K562 (cell line): ENCODE results near the gene ME3. TPM values are rescaled to one million over a fixed set of nuclear protein-coding genes. Genes with fewer than 3 reads are reported as not detected.

Experiments
- ATAC-seq: fragments of 200-7000 bp; cut with Tn5 transposase; 3 replicates; pipeline ENCODE4 v1.9.1; 2020; ENCODE audit warnings: moderate library complexity
- BruUV-seq: library from RNA; stranded (reverse); fragments of 400-500 nt; replicated peaks from 2 replicates; lab custom pipeline; 2021; lab: Mats Ljungman, UMichigan
- CTCF ChIA-PET: fragments of 300-600 bp; formaldehyde crosslinking; extraction: SDS; loops from one replicate; lab custom pipeline; 2021; ENCODE audit warnings: low intra/inter-chr PET ratio; lab: Yijun Ruan, JAX
- POLR2A ChIA-PET: fragments of 300-600, 350-650 bp; sonication (Branson Sonifier 250); formaldehyde crosslinking; extraction: SDS; loops from one replicate; lab custom pipeline; 2021; ENCODE audit warnings: antibody characterized with exemption, inconsistent platforms; lab: Yijun Ruan, JAX
- DNase-seq, 4 experiments: peaks; one replicate each; pipeline versions ENCODE4 v3.0.0 to v3.0.0-alpha.2; 2011 to 2018; ENCODE audit warnings: low spot score in 3 of 4, mixed read lengths in 3 of 4; ENCODE audit errors: extremely low read depth in 1 of 4
- FAIRE-seq: peaks from 2 replicates; lab custom pipeline; 2011; peaks lifted over from hg19 to GRCh38; lab: Jason Lieb, UNC
- H2AFZ ChIP-seq: 2 replicates; pipeline ENCODE4 v1.6.0; 2011; ENCODE audit warnings: low read depth, low read length, control low read depth, inconsistent platforms
- H3K27ac ChIP-seq: fragments of 200-600 bp; 3 replicates; pipeline ENCODE4 v1.8.0; 2011; ENCODE audit warnings: low read depth, mild to moderate bottlenecking, control low read depth, inconsistent platforms, low read length, moderate library complexity, mixed read lengths; ENCODE audit errors: extremely low read depth
- H3K27me3 ChIP-seq, 2 experiments: fragments of 300-600 bp in 1 of 2; 2 replicates in 1 of 2; 3 replicates in 1 of 2; pipeline versions ENCODE4 v1.6.0 to v1.8.0; 2011; ENCODE audit warnings: inconsistent platforms in 2 of 2, low read length in 2 of 2, mild to moderate bottlenecking in 1 of 2, mixed read lengths in 1 of 2, moderate library complexity in 1 of 2; ENCODE audit not compliant: control insufficient read depth in 2 of 2, insufficient read depth in 2 of 2
- H3K36me3 ChIP-seq: fragments of 300-600 bp; 3 replicates; pipeline ENCODE4 v1.8.0; 2011; ENCODE audit warnings: mild to moderate bottlenecking, low read length, inconsistent platforms; ENCODE audit not compliant: control insufficient read depth, insufficient read depth
- H3K4me1 ChIP-seq, 2 experiments: fragments of 200-600 bp in 1 of 2; replicated peaks in 1 of 2; 2 replicates in 1 of 2; 3 replicates in 1 of 2; pipeline versions ENCODE4 v1.5.1 to v1.8.0; 2011; ENCODE audit warnings: inconsistent platforms in 2 of 2, low read length in 2 of 2, mild to moderate bottlenecking in 1 of 2, mixed read lengths in 1 of 2, moderate library complexity in 1 of 2; ENCODE audit not compliant: control insufficient read depth in 2 of 2, insufficient read depth in 2 of 2
- H3K4me2 ChIP-seq: 2 replicates; pipeline ENCODE4 v1.6.1; 2011; ENCODE audit warnings: low read length, control low read depth, inconsistent platforms, mixed read lengths; ENCODE audit not compliant: insufficient read depth
- H3K4me3 ChIP-seq: fragments of 200-600 bp; sonication (generic), shearing (Covaris generic); 2 replicates; pipeline ENCODE4 v1.5.1; 2016; ENCODE audit warnings: control low read depth, inconsistent platforms
- H3K79me2 ChIP-seq: fragments of 200-600 bp; 3 replicates; pipeline ENCODE4 v1.8.0; 2011; ENCODE audit warnings: low read length, inconsistent platforms; ENCODE audit not compliant: control insufficient read depth, insufficient read depth
- H3K9ac ChIP-seq, 2 experiments: 2 replicates each; pipeline versions ENCODE4 v1.6.0 to v1.6.1; 2011; ENCODE audit warnings: low read depth in 2 of 2, low read length in 2 of 2, control low read depth in 1 of 2, inconsistent platforms in 1 of 2, mild to moderate bottlenecking in 1 of 2, mixed read lengths in 1 of 2; ENCODE audit not compliant: insufficient read depth in 1 of 2
- H3K9me1 ChIP-seq: one replicate; pipeline ENCODE4 v1.6.0; 2011; ENCODE audit warnings: inconsistent platforms, mild to moderate bottlenecking, low read length, moderate library complexity; ENCODE audit not compliant: control insufficient read depth, insufficient read depth
- H3K9me3 ChIP-seq: replicated peaks from 2 replicates; pipeline ENCODE4 v1.5.1; 2011; ENCODE audit warnings: low read depth, low read length, inconsistent platforms; ENCODE audit not compliant: control insufficient read depth, insufficient read depth
- H4K20me1 ChIP-seq: replicated peaks from 2 replicates; pipeline ENCODE4 v1.6.1; 2011; ENCODE audit warnings: low read length, inconsistent platforms, mixed read lengths; ENCODE audit not compliant: control insufficient read depth, insufficient read depth
- MCM7 ChIP-seq, 2 experiments: fragments of 450-650 bp; IDR thresholded peaks; 2 replicates each; pipeline ENCODE4 v1.6.1; 2016 to 2018
- SRF ChIP-seq, 2 experiments: fragments of 250-450, 450-650 bp in 1 of 2; sonication (Bioruptor Pico) in 1 of 2; sonication (generic) in 1 of 2; formaldehyde crosslinking; IDR thresholded peaks; 2 replicates each; pipeline versions ENCODE4 v1.5.0 to v1.5.1; 2020 to 2022; ENCODE audit warnings: mild to moderate bottlenecking in 1 of 2, missing genetic modification reagents in 1 of 2
- ZNF717 ChIP-seq: fragments of 250-450 bp; sonication (Bioruptor Pico); IDR thresholded peaks from 2 replicates; pipeline ENCODE4 v1.5.0; 2021
- WGBS: fragments of 100-300 bp; shearing (Covaris generic); methylation state at CpG from one replicate; pipeline ENCODE4 v1.1.6; 2016; ENCODE audit warnings: low coverage, mixed read lengths; ENCODE audit not compliant: insufficient coverage; ENCODE audit errors: missing lambda C conversion rate; 5-methylcytosine and 5-hydroxymethylcytosine counted together
- in situ Hi-C: fragments of 300-500 bp; cut with MboI; formaldehyde crosslinking; loops from 4 replicates; pipeline ENCODE4 v1.15.0; 2018; ENCODE audit warnings: inconsistent platforms, mixed read lengths
- intact Hi-C: fragments of 100-400 bp; cut with micrococcal nuclease; formaldehyde crosslinking; loops from 2 replicates; pipeline ENCODE4 v1.14.2; 2022
- polyA plus RNA-seq, 8 experiments: library from polyadenylated mRNA; depleted of rRNA in 4 of 8; stranded (reverse) in 5 of 8; unstranded in 3 of 8; fragments of >200 nt; fragmentation: Nextera tagmentation in 2 of 8; fragmentation: Illumina TruSeq in 1 of 8; extraction: Ambion mirVana in 2 of 8; extraction: Trizol in 1 of 8; gene quantifications; 2 replicates each; pipeline versions ENCODE4 v1.2.1 to v1.2.3, GENCODE V29; 2011 to 2014; ENCODE audit warnings: inconsistent platforms in 1 of 8, missing spikeins in 1 of 8
- total RNA-seq, 7 experiments: library from RNA; depleted of rRNA in 6 of 7; stranded (reverse); fragments of >200 nt in 6 of 7; fragmentation: Illumina TruSeq in 2 of 7; extraction: Trizol in 2 of 7; gene quantifications; 2 replicates each; pipeline versions ENCODE4 v1.2.1 to v1.2.3, GENCODE V29; 2011 to 2021; ENCODE audit warnings: low replicate concordance in 1 of 7
- TF ChIP-seq, protein P1 (sequence below): fragments of 450-650 bp; formaldehyde crosslinking; IDR thresholded peaks from 2 replicates; pipeline ENCODE4 v1.4.0; 2022; ENCODE audit warnings: mild to moderate bottlenecking, moderate library complexity

Gene ME3
- total and polyA plus RNA-seq, 9 of the 15 experiments (the other 6 are each of a cell fraction or from before 2014, with no cell fraction given): not detected

DNA sequence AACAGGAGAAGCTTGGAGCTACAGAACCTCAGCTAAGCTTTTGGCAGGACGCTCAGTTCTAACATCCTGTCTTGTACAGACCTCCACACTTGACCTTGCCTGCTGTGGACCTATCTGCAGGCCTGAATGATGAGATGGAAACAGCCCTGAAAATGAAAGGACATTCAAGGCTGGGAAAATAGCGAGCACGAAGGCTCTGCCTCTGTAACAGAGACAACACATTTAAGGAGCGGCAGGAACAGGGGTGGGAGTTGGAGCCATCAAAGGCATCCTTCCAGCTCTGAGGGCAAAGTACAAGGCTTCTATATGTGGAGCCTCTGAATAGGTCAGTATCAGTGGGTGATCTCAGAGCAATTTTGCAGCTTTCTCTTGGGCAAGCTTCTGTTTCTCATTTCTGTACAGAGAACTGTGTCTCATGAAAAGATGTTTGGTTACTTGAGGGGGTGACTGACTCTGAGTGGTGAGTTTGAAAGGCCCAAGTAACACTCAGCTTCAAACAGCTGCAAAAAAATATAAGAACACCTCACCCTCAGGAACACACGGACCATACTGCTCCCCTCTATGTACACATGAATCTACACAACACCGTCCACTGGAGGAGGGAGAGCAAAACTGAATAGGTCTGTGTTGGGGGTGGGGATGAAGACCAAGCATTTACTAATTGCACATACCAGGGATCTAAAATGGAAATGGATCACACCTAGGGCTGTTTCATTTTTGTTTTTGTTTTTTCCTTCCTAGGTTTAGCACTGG is 196.1 kb downstream of the ME3 start (continued):
- TF ChIP-seq SRF (CRISPR knock-in tag; IDR thresholded peaks at IDR 0.05) (no peak), ZNF717 (CRISPR knock-in tag) (no peak)
- TF ChIP-seq, protein P1, sequence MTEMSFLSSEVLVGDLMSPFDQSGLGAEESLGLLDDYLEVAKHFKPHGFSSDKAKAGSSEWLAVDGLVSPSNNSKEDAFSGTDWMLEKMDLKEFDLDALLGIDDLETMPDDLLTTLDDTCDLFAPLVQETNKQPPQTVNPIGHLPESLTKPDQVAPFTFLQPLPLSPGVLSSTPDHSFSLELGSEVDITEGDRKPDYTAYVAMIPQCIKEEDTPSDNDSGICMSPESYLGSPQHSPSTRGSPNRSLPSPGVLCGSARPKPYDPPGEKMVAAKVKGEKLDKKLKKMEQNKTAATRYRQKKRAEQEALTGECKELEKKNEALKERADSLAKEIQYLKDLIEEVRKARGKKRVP (CRISPR knock-in tag): no peak

DNA sequence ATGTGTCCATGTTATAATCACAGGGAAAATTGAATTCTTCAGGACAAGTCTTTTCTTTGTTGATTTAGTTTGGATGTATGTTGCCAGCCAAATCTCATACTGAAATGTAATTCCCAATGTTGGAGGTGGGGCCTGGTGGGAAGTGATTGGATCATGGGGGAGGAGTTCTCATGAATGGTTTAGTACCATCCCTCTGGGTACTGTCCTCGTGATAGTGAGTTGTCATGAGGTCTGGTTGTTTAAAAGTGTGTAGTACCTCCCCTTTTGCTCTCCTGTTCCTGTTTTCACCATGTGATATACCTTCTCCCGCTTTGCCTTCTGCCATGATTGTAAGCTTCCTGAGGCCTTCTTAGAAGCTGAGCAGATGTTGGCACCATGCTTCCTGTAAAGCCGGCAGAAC is 197.4 kb downstream of the ME3 start:
- in situ Hi-C loops: no loop called here
- intact Hi-C loops: no loop called here

More for the DNA sequence above, 197.4 kb downstream of the ME3 start:
- Histone ChIP-seq H3K4me3 (no peak overlapping the region), H2AFZ (no peak overlapping the region), H3K36me3 (no peaks in the 10 kb centered on the region), H4K20me1 (no peaks in the 10 kb centered on the region), H3K9ac (no peak overlapping the region), H3K4me1 (peaks cover 0 to 5% of the 10 kb centered on the region in 2 experiments; a peak in 4 of 5 replicates), H3K79me2 (no peaks in the 10 kb centered on the region), H3K27ac (no peak overlapping the region), H3K9me1 (no peaks in the 10 kb centered on the region), H3K27me3 (peaks cover 0 to 9% of the 10 kb centered on the region in 2 experiments; a peak in 2 of 5 replicates), H3K9me3 (no peaks in the 10 kb centered on the region), H3K4me2 (no peak overlapping the region)
- WGBS: 40% methylated on average over 3 of the region's 3 CpGs
- DNase-seq: no peak
- no TSS peak for BruUV-seq
- ChIA-PET POLR2A (interaction anchor here (0.8 kb wide), 1 partner anchor 10 kb away, joined by 3 read pairs; no protein-coding TSS in a partner anchor), CTCF (no interaction called here)
- TF ChIP-seq MCM7 (IDR thresholded peaks at IDR 0.05): no peak
- ATAC-seq: no peak
- FAIRE-seq: no peak
